ENCODE data around the gene SPON2. TPM values are rescaled to one million over a fixed set of nuclear protein-coding genes. Genes with fewer than 3 reads are reported as not detected.

The SPON2 gene
- total RNA-seq, 1 experiment from 2014 or later: 2.3 TPM

DNA sequence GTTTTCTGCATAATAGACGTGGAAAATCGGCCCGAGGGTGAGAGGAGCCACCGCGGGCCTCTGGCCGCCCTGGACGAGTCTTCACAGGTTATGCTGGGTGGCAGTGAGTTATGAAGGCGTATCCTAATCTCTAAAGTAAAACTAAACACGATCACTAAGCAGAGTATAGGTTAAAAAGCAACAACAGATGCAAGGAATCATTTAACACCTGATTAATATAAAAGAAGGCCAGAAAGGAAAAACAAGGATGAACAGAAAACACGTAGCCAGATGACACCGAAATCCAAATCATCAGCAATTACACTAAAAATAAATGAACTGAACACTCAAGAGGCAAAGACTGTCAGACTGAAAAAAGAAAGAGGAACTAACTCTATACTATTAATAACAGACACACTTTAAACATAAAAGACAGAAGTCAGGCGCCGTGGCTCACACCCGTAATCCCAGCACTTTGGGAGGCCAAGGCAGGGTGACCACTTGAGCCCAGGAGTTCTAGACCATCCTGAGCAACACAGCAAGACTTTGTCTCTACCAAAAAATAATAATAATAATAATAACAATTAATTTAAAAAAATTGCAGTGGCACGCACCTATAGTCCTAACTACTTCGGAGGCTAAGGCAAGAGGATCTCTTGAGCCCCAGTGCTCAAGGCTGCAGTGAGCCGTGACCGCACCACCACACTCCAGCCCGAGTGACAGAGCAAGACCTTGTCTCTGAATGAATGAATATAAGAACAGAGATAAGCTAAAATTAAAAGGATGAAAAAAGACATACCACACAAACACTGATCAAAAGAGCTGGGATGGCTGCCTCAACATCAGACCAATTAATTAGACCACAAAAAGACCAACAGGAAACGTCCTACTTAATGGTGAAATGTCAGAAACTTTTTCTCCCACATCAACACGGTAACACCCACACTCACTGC is 46.5 kb upstream of the SPON2 start:
- Mint-ChIP-seq H3K4me1 (no peaks in the 10 kb centered on the region), H3K4me3 (no peak overlapping the region), H3K9me3 (no peaks in the 10 kb centered on the region), H3K27me3 (ENCODE audit: low read depth) (no peaks in the 10 kb centered on the region), H3K27ac (no peak overlapping the region), H3K36me3 (ENCODE audit: insufficient read depth in 1 of 3, low read depth in 3 of 3) (peaks cover 5 to 55% (median 49%) of the 10 kb centered on the region in 3 experiments; a peak in 6 of 7 replicates)
- no peaks in the 10 kb centered on the region for H3K23me2 ChIP-seq (ENCODE audit: insufficient read length, low read depth, low read length, poor library complexity, severe bottlenecking)
- no peak overlapping the region for H3K56ac ChIP-seq (ENCODE audit: insufficient read length, low read depth, low read length)
- no peak overlapping the region for H3K23ac ChIP-seq (ENCODE audit: insufficient read length, low read depth, low read length)
- H3K27ac ChIP-seq (ENCODE audit: insufficient read length, low read depth, low read length): no peak overlapping the region
- no peak overlapping the region for H3K18ac ChIP-seq (ENCODE audit: insufficient read length, low read depth, low read length)
- no peak overlapping the region for H4K5ac ChIP-seq (ENCODE audit: insufficient read length, low read depth, low read length)
- no peak overlapping the region for H2BK120ac ChIP-seq (ENCODE audit: low read depth, low read length, poor library complexity, severe bottlenecking)
- H3K4me1 ChIP-seq (ENCODE audit: insufficient read depth, low read length): no peaks in the 10 kb centered on the region
- no peak overlapping the region for H3T11ph ChIP-seq (ENCODE audit: low read length)
- no peak overlapping the region for H3K4ac ChIP-seq (ENCODE audit: low read depth, low read length)
- H2AFZ ChIP-seq (ENCODE audit: low read length): no peak overlapping the region
- H4K91ac ChIP-seq (ENCODE audit: insufficient read length, low read depth, low read length): no peak overlapping the region
- H3K27me3 ChIP-seq (ENCODE audit: insufficient read depth, low read length): no peaks in the 10 kb centered on the region
- no peak for DNase-seq
- TF ChIP-seq, protein P1, sequence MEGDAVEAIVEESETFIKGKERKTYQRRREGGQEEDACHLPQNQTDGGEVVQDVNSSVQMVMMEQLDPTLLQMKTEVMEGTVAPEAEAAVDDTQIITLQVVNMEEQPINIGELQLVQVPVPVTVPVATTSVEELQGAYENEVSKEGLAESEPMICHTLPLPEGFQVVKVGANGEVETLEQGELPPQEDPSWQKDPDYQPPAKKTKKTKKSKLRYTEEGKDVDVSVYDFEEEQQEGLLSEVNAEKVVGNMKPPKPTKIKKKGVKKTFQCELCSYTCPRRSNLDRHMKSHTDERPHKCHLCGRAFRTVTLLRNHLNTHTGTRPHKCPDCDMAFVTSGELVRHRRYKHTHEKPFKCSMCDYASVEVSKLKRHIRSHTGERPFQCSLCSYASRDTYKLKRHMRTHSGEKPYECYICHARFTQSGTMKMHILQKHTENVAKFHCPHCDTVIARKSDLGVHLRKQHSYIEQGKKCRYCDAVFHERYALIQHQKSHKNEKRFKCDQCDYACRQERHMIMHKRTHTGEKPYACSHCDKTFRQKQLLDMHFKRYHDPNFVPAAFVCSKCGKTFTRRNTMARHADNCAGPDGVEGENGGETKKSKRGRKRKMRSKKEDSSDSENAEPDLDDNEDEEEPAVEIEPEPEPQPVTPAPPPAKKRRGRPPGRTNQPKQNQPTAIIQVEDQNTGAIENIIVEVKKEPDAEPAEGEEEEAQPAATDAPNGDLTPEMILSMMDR (conservative IDR thresholded peaks at IDR 0.05): no peak
- H3K9ac ChIP-seq (ENCODE audit: extremely low read depth, insufficient read length, low read length): no peak overlapping the region
- no peak overlapping the region for H2BK12ac ChIP-seq (ENCODE audit: insufficient read length, low read depth, low read length)
- no peak overlapping the region for H3K14ac ChIP-seq (ENCODE audit: insufficient read depth, low read length)
- H3K4me2 ChIP-seq (ENCODE audit: insufficient read depth, insufficient read length, low read length): no peak overlapping the region
- H3K9me3 ChIP-seq (ENCODE audit: control insufficient read depth, low read depth, low read length): no peaks in the 10 kb centered on the region
- H4K8ac ChIP-seq (replicated peaks; ENCODE audit: insufficient read length, low read depth, low read length): no peak overlapping the region
- no peak overlapping the region for H2BK20ac ChIP-seq (ENCODE audit: low read depth, low read length, poor library complexity, severe bottlenecking)
- no CpG with 5 or more reads among the region's 21 CpGs for WGBS (ENCODE audit: extremely low coverage, insufficient read length, low lambda C conversion rate)
- H3K79me1 ChIP-seq (ENCODE audit: insufficient read depth, low read depth, low read length, poor library complexity, severe bottlenecking): no peaks in the 10 kb centered on the region
- no peak overlapping the region for H2AK5ac ChIP-seq (ENCODE audit: insufficient read length, low read length)
- H2BK15ac ChIP-seq (ENCODE audit: low read depth, low read length): no peak overlapping the region
- H4K20me1 ChIP-seq (ENCODE audit: control insufficient read depth, insufficient read depth, insufficient read length): no peaks in the 10 kb centered on the region
- no peaks in the 10 kb centered on the region for H3K79me2 ChIP-seq (ENCODE audit: insufficient read depth, low read length)
- H2BK5ac ChIP-seq (ENCODE audit: insufficient read length, low read length): no peak overlapping the region

Data from H9 (cell line).